Embryonic facial prominence (tissue), 1 donor: ENCODE data around the gene ALG12.
"Not testable (repeated sequence)": the region's sequence is repeated elsewhere in the genome, so short reads cannot be mapped to it uniquely, and the experiment has no call there.

ENCODE experiments used
- DNase-seq: peaks from one replicate; pipeline ENCODE4 v3.0.0-alpha.2; 2016; ENCODE audit errors: extremely low spot score

ALG12 gene

DNA sequence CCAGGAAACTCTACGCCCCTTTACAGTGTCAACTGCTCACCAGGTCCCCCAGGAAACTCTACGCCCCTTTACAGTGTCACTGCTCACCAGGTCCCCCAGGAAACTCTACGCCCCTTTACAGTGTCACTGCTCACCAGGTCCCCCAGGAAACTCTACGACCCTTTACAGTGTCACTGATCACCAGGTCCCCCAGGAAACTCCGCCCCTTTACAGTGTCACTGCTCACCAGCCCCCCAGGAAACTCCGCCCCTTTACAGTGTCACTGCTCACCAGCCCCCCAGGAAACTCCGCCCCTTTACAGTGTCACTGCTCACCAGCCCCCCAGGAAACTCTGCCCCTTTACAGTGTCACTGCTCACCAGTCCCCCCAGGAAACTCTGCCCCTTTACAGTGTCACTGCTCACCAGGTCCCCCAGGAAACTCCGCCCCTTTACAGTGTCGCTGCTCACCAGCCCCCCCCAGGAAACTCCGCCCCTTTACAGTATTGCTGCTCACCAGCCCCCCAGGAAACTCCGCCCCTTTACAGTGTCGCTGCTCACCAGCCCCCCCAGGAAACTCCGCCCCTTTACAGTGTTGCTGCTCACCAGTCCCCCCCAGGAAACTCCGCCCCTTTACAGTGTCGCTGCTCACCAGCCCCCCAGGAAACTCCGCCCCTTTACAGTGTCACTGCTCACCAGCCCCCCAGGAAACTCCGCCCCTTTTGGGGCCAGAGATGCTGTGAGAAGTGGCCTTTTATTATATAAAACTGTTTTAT lies 27.0 kb upstream of the ALG12 start:
- DNase-seq: not testable (repeated sequence)

DNA sequence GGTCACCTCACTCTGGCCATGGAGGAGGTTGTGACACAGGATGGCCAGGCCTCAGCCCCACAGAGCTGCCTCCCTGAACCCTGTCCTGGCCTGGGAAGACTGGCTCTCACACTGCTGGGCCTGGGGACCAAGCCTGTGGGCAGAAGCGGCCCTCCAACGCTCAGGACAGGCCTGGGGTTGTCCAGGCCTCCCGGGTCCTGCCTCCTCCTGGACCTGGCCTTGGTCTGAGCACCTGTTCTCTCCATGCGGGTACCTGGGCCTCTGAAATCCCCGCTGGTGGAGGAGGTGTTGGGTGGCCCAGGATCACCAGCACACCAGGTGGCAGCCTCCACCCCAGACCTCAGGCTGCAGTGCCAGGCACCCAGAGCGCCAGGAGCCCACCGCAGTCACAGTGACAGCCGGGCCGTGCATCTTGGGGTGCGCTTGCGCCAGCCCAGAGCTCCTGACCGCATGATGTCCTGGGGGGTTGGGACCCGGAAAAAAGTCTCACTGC lies 26.2 kb upstream of the ALG12 start:
- DNase-seq: no peak

DNA sequence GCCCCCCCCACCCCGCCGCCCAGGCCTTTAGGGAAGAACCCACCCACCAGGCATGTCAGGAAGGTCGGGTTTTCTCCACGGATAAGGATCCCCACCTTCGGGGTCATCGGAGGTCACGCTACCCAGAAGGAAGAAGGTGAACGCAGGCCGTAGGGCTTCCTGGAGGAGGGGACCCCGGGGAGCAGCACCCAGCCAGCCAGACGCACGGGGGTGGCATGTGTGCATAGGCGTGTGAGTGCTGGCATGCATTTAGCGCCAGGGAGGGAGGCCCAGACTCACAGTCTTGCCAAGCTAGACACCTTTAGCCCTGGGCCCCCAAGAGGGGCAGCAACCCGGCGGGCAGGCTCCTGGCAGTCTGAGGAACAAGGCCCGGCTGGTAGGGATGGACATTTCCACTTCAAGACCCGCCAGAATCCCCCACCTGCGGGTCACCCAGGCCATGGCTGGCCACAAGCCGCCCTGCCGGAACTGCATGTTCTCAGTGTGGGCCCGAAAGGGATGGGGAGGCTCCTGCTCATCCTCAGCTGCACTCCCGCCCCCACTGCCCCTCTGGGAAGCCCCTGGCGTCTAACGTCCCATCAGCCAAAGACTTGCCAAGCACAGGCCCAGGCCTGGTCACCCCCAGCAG lies 25.6 kb upstream of the ALG12 start:
- DNase-seq: no peak

DNA sequence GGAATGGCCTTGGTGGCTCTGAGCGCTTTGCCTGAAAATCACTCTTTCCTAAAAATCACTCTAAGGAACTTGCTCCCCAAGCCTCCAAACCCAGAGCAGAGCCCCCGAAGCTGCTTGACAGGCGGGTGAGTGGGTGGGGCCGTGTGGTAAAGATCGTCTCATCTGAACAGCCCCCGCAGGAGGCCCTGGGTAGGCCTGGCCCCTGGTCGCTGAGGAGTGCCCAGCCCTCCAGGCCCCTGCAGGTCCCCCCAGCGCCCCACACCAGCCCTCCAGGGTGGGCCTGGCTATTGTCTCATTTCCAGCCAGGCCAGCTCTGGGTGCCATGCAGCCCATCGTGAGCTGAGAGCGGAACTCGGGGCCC lies 25.1 kb upstream of the ALG12 start:
- no peak for DNase-seq

DNA sequence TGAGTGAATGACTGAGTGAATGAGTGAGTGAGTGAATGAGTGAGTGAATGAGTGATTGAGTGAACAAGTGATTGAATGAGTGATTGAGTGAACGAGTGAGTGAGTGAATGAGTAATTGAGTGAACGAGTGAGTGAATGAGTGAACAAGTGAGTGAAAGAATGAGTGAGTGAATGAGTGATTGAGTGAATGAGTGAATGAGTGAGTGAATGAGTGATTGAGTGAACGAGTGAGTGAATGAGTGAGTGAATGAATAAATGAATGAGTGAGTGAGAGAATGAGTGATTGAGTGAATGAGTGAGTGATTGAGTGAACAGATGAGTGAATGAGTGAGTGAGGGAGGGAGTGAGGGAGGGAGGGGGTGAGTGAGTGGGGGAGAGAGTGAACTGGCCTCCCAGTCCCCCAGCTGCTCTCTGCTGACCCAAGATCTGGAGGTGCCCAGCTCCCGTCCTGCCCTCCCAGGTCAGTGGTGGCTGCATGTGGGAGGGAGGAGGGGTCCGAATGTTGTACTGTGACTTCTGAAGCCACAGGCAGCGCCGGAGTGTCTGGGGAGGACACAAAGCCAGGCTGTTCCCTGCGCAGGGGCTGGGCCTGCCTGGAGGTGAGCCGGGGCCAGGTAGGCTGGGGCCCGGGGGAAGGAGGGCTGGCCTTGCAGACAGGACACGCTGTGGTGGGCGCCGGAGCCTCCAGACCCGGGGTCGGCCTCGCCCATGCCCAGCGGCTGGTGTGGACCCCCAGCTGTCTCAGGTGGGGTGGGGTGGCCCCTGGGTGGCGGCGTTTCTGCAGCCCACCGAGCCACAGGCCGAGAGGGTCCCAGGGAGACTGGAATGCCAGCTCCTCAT lies 24.5 kb upstream of the ALG12 start:
- no peak for DNase-seq

DNA sequence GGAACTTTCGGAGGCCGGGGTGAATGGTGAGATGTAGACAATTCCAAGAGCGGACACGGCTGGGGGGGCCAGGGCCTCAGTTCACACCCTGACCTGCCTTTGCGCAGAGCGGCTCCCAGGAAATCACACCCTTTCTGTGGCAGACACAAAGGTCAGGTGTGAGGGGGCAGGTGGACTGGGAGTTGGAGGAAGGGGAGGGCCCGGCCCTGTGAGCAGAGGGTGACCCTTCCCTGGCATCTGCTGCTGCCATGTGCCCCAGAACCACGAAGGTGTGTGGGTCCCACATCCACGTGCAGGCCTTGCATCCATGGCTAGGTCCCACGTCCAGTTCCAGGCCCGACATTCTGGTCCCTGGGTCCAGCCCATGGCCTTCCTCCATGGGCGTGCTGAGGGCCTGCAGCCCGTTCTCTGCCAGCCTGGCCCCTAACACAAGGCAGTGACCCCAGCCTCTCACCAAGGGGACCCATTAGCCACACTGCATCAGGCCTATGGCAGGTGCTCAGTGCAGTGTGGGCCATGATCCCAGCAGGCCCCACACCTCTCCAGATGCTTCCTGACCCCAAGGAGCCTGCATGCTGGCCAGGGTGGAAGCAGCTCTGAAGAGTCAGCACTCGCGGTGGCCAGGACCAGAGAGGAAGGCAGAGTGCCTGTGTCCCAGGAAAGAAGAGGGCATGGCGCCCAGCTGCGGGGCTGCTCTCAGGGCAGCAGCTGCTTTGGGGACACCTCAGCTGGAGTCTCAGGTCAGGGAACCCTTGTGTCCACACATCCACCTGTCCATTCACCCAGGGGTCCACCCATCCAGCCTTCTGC lies 23.5 kb upstream of the ALG12 start:
- DNase-seq: no peak

DNA sequence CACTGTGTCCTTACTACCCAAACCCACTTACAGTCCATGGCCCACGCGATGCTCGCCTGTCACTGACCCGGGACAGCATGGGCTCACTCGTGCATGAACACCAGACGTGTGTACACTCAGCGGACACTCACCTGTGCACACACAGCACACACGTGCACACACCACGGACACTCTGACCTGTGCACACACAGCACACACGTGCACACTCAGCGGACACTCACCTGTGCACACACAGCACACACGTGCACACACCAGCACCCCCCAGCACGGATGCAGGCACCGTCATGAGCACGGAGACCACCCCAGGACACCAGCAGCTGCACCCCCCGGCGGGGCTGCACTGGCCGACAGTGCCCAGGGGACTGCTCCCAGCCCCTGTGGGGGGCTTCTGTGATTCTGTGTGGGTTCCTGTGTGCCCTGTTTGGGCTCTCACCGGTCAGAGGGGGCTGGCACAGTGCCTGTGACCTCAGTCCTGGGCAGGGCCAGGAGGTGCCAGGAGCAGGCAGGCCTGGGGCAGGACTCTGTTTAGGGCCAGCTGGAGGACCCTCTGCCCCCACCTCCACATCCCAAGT lies 20.4 kb upstream of the ALG12 start:
- no peak for DNase-seq

DNA sequence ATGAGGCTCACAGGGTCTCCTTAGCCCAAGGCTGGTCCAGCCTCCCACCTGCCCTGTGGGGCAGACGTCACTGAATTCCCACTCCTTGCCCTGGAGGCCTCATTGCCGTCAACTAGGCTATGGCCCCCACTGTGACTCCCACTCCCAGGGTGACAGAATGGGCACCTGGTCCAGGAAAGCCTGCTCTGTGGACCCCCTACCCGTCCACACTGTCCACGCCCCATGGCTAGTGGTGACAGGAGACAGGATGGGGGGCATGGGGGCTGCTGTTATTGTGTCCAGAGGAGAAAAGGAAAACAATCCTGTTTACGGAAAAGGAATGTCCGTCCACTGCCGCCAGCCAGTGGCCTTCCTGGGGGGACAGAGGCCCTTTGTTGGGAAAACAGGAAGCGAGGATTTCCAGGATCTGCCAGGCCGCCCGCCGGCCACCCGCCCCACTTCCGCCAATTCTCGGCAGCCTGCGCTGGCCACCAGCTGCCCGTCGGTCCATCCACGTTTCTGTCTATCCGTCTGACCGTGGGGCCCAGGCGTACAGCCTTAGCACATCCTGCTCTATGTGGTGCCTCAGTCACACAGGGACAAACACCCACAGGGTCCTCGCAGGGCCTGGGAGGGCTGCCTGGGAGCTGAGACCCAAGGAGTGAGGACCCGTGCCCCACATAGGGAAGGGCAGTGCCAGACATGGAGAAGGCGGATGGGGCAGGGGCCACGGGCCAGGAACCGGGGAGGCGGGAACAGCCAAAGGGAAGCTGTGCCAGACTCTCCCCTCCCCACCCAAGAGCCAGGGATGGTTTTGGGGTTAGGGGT lies 19.7 kb upstream of the ALG12 start:
- DNase-seq: no peak

DNA sequence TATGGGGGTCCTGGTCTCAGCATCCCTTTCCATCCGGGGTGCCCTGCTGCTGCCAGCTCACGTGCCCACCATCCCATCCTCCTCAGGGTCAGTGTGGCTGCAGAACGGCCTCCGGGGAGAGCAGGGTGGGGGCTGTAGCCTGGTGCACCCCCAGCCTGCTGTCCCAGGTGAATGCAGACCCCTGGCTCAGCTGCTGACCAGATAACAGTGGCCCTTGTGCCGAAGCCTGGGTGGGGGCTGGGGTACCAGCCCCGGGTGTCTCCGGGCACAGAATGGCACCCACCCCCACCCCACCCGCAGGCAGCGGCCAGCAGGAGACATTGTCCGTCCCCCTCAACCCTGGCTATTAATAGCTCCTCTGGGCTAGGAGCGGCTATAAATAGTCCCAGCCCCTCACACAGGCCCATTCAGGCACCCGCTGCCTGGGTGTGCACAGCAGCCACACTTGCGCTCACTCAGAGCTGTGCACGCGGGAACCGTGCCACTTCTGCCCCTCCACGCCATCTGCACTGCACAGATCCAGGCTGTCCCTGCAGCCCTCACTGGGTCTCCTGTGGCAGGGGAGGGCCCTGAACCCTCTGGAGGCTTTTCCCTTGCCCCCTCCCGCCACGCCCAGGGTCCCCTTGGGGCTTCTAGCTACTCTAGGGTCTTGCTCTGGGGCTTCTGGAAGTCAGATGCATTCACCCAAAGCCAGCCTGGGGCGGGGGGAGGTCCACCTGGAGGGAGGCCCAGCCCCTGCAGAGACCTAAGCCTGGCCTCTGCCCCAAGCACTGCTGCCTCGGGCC lies 18.9 kb upstream of the ALG12 start:
- no peak for DNase-seq

DNA sequence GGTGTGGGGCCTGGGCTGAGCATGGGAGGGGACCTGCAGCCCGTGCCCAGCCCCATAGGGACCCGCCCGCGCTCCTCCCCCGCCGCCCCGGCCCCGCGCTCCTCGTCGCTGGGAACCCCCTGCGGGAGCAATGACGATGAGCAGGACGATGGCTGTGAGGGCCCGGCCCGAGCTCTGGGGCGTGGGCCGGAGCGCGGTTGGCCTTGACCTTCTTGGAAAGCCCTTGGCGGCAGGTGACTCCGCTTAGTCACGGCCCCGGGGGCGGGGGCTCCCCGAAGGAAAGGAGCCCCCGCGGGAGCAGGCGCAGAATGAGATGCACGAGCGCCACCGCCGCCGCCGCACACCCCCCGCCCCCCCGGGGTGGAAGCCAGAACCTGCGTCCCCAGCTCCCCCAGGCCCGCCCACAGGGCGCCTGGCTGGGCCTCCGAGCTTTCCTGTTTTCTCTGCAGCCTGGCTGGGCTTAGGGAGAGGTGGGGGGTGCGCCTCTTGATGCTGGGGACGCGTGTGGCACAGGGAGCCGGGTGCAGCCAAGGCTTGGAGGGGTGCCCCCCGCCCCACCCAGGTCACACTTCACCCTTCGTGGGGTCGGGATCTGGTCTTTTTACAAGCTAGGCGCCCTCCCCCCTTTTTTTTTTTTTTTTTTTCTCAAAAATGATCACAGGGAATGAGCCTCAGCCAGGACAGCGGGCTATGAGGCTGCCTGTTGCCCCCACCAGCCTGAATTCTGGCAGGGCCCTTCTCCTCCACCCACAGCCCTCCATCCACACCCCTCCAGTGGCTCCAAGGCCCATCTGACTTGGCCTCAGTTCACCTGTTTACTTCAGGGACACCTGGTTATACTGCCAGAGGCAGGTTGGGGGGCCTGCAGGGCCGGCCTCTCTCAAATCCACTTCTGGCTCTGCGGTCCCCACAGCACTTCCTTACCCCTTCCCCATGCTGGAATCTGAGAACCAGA lies 18.1 kb upstream of the ALG12 start:
- no peak for DNase-seq

DNA sequence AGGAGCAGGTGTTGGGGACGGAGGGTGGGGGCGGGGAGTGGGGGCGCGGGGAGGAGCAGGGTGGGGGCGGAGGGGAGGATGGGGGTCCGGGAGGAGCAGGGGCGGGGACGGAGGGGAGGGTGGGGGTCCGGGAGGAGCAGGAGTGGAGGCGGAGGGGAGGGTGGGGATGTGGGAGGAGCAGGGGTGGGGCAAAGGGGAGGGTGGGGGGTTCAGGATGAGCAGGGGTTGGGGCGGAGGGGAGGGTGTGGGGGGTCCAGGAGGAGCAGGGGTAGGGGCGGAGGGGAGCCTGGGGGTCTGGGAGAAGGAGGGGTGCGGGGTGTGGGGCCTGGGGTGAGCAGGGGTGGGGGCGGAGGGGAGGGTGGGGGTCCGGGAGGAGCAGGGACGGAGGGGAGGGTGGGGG lies 17.3 kb upstream of the ALG12 start:
- DNase-seq: no peak

DNA sequence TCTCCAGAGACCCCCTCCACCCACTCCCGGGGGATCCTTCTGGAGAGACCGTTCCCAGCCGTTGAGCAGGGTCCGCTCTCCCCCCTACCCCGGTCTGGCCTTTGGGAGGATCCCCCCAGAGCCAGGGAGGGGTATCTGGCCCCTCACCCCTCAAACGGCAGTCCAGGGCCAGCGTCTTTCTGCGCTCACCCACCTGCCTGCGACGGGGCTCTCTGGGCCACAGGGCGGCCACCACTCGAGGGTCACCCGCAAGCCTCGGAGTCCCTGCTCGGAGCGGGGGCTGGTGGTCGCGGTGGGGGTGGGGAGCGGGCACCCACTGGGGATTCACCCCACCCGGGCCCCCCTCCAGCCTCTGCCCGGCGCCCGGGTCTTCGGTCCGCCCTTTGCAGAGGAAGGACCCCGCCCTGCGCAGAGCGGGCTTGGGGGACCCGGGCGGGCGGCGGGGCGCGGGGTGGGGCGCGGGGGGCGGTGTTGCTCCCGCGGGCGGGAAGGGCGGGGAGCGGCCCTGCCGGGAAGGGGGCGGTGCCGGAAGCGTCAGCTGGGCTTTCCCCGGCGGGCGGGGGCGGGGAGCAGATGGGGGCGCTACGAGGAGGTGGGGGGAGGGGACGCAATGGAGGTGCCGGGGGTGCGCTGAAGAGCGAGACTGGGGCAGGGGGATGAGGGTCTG lies 16.8 kb upstream of the ALG12 start:
- DNase-seq: no peak

DNA sequence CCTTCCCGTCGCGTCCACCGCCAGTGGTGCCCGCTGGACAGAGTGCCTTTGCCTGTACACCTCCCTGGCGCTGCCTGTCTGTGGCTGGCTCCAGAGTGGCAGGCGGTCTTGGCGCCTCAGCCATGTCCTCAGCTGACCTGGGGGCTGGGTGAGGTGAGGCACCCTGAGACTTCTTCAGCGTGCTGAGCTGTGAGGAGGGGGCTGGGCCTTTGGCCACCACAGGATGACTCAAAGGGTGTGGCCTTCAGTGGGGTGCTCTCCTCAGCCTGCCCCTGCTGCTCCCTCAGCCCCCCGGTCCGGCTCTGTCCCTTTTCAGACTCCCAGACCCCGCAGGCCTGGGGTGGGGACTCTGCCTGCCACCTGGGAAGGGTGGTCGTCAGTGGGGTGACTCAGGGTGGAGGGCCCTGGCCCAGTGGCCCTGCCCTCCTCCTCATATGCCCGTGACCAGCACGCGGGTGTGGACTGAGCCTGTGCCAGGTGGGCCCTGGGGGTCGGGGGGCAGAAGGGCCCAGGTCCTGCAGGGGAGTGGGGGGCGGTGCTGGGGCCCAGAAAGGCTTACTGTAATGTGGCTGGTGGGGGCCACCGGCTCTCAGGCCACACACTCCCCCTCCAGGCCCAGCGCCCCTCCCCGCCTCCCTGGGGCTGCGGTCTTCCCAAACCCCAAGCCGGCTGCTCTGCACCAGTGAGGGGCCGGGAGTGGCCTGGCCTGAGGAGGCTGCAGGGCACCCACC lies 16.1 kb upstream of the ALG12 start:
- DNase-seq: no peak

DNA sequence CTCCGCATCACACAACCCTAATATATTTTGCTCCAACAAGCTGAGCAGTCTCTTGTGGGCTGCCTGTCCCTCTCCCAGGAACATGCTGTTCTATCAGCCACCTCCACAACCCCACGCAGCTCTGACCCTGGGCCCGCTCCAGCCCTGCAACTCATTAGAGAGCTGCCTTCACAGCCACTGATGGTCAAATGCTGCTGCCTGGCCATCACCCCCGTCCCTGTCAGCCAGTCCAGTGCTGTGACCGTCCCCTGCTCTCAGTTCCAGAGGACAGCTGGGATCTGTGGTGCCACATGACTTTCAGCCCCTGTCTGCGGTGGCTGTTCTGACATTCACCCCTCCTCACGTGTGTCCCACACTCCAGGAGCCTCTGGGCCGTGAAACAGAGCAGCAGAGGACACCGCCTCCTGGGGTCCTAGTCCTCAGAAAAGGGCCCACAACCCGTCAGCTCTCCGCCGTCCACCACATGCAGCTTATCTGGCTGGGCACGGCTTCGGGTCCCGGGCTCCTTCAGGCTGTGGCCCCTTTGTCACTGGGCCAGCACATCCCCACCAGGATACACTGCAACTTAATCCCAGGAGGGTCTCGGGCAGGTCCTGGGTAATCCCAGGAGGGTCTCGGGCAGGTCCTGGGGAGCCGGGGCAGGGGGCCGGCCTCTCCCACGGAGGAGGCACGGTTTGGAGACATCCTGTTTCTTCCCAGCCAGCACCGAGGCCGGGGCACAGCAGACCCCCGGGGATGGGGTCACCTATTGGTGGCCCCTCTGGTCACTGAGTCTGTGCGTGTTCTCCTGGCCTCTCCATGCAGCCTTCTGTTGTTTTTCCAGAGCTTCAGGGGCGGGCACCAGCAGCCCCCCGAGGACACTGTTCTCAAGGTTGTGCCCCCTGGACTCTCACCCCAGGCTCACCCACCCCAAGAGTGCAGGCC lies 15.3 kb upstream of the ALG12 start:
- DNase-seq: no peak

DNA sequence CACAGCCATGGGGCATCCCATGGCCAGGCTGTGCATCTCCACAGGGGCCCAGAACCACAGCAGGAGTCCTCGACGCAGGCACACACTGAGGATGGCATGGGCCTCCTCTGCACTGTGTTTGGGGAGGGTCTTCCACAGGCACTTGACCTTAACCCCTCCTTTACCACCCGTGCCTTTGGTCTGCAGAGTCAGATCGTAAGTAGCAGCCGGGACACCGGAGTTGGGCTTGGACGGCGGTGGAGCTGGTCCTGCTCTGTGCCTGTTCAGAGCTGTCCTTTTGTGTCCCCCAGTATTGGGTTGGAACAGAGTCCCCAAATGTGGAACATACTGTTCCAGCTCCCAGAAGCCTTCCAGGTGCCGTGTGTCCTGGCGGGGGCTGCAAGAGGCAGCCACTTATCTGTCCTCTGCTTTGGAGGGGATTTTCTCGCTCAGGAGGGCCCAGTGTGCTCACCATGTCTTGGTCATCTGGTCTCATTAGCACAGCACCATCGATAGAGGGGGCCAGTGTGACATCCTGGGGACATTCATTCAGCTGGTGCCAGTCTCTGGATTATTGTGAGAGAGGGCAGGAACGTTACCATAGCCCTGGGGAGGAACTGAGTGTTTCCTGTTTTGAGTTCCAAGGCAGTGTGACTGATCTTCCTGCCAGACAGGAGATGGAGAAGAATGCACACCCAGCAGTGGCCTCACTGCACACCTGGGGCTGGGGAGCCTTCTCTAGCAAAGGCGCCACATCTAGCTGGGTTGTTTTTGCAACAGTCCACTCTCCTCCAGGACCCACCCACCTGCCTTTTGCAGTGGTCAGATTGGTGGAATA lies 12.6 kb upstream of the ALG12 start:
- no peak for DNase-seq
